LNCaP clone FGC (cell line): ENCODE results near the gene NAA60.

ENCODE experiments used
- DNase-seq: peaks from one replicate; pipeline ENCODE4 v3.0.0-alpha.2; 2011; ENCODE audit warnings: low read depth
- H3K4me3 ChIP-seq: 2 replicates; pipeline ENCODE4 v1.5.1; 2011; ENCODE audit warnings: mild to moderate bottlenecking, low read depth, low read length, control low read depth
- TF ChIP-seq, protein P1 (sequence below): IDR thresholded peaks from 2 replicates; pipeline ENCODE4 v1.5.1; 2012; ENCODE audit warnings: mild to moderate bottlenecking; ENCODE audit not compliant: control insufficient read depth, insufficient read depth; ENCODE audit errors: extremely low read depth

NAA60 gene

DNA sequence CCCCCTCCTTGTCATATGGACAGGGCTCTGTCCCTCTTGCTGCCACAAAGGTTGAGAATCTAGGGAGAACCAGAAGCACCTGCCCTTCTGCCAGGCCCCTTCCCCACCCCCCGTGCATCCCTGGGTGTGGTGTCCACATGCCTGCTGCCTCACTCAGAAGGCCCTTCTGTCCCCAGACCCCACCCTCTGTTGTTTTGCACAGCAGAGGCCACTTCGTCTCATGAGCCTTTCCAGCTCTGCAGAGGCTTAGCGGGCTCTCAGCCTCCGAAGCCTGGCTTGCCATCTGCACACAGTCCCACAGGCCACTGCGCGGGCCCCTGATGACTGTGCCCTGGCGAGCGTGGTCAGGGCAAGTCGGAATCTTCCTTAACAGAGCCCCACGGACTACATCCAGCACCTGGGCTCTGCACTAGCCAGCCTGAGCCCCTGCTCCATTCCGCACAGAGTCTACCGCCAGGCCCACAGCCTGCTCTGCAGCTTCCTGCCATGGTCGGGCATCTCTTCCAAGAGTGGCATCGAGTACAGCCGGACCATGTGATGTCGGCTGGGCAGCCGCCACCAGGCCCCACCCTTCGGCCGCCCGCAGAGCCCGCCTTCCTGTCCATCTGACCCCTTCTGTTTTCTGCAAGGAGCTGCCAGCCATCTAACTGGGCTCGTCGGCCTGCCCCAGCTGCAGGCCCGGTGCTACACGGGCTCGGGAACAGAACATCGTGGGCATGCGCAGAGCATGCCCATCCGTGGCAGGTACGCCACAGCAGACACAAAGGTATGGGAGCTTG lies 41.0 kb downstream of the NAA60 start:
- TF ChIP-seq, protein P1, sequence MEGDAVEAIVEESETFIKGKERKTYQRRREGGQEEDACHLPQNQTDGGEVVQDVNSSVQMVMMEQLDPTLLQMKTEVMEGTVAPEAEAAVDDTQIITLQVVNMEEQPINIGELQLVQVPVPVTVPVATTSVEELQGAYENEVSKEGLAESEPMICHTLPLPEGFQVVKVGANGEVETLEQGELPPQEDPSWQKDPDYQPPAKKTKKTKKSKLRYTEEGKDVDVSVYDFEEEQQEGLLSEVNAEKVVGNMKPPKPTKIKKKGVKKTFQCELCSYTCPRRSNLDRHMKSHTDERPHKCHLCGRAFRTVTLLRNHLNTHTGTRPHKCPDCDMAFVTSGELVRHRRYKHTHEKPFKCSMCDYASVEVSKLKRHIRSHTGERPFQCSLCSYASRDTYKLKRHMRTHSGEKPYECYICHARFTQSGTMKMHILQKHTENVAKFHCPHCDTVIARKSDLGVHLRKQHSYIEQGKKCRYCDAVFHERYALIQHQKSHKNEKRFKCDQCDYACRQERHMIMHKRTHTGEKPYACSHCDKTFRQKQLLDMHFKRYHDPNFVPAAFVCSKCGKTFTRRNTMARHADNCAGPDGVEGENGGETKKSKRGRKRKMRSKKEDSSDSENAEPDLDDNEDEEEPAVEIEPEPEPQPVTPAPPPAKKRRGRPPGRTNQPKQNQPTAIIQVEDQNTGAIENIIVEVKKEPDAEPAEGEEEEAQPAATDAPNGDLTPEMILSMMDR, result no peak
- no peak for DNase-seq
- no peak overlapping the region for H3K4me3 ChIP-seq

DNA sequence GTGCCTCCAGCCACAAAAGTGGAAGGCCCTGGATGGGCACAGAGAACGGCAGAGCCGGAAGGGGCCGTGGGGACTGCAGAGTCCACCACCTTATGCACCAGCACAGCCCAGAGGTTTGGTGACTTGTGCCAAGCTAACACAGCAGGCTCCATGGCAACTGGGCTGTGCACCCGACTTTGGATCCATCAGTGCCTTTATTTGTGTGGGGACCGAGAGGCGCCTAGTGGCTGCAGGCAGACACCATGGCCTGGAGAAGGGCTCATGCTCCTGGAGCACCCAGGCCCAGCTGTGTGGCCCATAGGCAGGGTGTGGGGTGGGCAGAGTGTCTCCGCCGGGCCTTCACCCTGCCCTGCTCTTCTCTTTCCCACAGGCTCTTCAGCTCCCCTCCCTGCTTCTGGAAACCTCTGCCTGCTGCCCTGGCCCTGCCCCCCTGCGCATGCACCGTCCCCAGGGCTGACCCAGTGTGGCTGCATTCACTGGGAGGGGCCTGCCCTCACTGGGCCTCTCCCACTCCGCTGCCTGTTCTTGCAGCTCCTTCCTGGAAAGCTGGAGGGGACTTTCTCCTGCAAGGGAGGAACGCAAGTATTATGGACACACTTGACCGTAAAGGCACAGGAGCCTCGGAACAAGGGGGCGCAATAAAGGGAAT lies 41.7 kb downstream of the NAA60 start:
- DNase-seq, result no peak
- TF ChIP-seq, protein P1, result no peak
- H3K4me3 ChIP-seq, result no peak overlapping the region

DNA sequence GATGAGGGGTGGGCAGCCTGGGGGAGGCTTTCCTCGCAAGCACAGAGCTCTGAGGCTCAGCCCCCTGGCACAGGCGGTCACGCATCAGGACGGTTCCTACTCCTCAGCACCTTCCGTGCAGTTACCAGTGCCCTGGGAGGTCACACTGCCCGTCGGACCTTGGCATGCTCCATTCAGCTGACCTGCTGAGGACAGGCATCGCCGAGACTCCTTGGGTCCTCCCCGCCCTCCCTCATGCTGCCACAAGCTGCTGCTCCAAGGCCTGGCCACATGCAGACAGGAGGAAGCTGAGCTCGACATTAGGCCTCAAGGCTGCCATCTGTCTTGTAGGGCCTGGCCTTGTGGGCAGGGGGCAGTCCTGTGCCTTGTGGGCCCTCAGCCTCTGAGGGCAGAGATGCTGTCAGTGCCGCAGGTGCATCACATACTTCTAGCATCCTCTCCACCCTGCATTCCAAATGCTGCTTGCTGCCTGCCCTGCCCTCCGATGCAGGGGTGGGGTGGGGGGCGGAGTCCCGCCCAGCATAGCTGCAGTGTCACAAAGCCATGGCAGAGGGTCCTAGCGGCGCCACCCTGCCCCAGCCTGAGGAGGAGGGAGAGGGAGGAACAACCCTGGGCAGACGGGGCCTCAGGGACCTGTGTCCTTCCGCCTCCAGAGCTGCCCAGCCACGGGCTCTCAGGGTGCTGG lies 42.5 kb downstream of the NAA60 start:
- no peak overlapping the region for H3K4me3 ChIP-seq
- TF ChIP-seq, protein P1, result no peak
- DNase-seq, result no peak

DNA sequence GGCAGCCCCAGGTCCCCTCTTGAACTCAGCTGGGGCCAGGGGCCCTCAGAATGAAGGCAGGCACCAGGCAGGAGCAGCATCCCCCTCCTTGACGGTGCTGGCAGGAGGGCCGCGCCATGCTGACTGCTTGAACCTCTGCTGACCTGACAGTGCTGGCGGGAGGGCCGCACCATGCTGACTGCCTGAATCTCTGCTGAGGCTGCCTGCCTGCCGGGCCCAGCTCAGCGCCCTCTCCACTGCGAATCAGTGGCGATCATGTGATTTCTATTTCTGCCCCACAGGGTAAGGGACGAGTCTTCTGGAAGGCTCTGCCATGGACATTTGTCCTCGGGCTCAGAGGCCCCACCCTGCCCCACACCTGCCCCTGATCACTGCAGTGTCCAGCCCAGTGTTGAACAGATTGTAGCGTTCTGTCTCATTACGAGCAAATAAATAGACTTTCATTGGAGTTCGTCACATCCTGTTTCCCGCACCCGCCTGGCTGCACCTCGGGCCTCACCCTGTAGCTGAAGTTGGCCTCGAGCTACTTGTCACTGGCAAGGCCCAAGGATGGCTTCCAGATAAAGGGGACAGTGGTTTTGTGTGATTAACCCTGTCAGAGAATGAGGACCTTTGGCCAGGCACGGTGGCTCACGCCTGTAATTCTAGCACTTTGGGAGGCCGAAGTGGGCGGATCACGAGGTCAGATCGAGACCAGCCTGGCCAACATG lies 43.2 kb downstream of the NAA60 start:
- DNase-seq, result no peak
- TF ChIP-seq, protein P1, result no peak
- no peak overlapping the region for H3K4me3 ChIP-seq

DNA sequence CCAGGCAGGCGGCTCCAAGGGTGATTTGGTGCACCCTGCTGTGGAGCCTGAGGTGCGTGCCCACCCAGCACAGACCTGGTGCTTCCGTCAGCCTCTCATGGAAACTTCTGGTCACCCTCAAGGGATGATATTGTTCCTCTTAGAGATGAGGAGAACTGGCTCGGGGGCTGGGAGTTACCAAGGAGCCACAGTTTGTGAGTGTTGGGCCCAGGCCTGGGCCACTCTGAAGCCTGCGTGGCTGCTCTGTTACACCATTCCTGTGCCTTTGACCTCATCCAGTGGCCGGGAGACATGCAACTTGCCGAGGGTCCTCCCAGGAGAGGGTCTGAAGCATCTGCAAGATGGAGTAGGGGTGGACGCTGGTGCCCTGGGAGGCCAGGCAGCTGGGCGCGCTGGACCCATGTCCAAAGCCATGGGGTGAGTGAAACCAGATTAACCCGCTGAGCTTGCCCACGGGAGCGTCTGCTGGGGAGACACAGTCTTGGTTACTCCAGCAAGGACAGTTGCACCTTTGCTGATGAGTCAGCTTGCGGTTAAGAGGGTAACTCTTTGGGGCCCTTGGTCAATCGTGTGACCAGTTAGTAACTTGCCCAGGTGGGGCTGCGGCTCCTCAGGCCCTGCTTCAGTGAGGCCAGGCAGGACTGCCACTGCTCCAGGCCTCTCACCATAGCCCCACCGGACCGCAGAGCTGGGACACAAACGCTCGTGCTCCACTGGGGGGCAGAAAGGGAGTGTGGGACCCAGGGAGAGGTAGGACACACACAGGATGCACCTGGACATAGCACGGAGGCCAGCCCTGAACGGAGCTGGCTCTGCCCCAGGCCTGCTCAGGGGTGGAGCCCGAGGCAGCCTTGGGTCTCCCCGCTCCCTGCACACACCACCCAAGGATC lies 44.3 kb downstream of the NAA60 start:
- no peak for DNase-seq
- TF ChIP-seq, protein P1, result no peak
- H3K4me3 ChIP-seq, result no peak overlapping the region

DNA sequence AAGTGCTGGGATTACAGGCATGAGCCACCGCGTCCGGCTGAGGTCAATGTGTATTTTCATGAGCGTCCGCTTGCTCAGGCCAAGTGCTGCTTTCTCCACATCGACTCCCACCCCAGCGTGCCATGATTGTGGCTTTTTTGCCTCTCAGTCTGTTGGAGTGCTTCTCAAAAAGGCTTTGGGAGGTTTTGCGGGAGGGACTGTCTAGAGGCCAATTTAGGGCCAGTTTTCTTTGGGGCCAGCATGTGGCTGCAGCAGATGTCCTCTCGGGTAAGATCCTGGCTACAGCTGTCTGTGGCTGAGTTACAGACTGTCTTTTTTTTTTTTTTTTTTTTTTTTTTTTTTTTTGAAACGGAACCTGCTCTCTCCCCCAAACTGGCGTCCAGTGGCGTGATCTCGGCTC lies 45.3 kb downstream of the NAA60 start:
- TF ChIP-seq, protein P1, result no peak
- no peak for DNase-seq
- H3K4me3 ChIP-seq, result no peak overlapping the region
